HG03354 (cell line): ENCODE data around the gene CLMP.
"Not testable (repeated sequence)": the region's sequence is repeated elsewhere in the genome, so short reads cannot be mapped to it uniquely, and the experiment has no call there.

Experiments
- ATAC-seq: cut with Tn5 transposase; IDR thresholded peaks from one replicate; pipeline ENCODE4 v1.9.1; 2021; ENCODE audit warnings: mild to moderate bottlenecking; ENCODE audit not compliant: unreplicated experiment, poor library complexity, severe bottlenecking

CLMP gene

DNA sequence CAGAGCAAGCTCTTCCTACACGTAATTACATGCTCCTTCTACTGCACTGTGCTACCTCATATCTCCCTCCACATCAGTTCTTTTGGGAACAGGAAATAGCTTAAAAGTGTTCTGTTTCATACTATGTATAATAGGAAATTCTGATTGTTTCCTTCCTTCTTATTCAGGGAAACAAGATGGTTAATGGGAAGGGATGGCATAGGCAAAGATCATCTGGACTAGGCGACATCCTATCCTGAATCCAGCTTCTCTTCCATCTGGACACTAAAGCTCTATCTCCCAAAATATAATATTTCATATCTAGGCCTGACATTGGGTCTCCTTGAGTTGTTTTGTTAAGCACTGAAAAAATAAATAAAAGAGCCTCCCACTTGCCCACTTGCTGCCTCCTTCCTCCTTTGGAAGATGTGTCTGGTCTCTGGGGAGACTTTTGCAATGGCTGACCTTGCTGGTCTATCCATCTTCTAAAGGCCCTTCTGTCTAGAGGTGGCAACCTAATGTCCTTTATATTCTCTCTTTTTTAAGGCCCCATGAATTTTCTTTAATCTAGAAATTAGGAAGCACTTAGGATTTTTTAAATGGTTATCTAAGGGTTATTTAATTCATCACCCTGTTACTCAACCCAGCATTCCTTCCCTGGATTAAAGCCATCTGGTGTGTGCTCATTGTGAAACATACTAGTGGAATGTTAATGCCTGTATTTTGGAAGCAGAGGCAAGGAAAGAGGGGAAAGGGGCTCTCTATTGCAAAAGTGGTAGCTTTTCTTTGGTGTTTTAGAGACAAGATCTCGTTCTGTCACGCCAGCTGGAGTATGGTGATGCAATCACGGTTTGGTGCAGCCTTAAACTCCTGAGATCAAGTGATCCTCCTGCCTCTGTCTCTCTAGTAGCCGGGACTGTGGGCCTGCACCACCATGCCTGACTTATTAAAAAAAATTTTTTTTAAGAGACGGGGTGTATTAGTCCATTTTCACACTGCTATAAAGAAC lies 20.6 kb downstream of the CLMP start:
- no peak for ATAC-seq

DNA sequence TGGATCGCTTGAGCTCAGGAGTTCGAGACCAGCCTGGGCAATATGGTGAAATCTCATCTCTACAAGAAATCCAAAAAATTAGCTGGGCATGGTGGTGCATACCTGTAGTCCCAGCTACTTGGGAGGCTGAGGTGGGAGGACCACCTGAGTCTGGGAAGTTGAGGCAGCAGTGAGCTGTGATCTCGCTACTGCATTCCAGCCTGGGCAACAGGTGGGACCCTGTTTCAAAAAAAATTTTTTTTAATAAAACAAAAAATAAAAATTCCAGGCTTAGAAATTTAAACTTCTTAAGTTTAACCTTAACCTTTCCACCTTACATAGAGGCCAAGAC lies 21.2 kb downstream of the CLMP start:
- no peak for ATAC-seq

DNA sequence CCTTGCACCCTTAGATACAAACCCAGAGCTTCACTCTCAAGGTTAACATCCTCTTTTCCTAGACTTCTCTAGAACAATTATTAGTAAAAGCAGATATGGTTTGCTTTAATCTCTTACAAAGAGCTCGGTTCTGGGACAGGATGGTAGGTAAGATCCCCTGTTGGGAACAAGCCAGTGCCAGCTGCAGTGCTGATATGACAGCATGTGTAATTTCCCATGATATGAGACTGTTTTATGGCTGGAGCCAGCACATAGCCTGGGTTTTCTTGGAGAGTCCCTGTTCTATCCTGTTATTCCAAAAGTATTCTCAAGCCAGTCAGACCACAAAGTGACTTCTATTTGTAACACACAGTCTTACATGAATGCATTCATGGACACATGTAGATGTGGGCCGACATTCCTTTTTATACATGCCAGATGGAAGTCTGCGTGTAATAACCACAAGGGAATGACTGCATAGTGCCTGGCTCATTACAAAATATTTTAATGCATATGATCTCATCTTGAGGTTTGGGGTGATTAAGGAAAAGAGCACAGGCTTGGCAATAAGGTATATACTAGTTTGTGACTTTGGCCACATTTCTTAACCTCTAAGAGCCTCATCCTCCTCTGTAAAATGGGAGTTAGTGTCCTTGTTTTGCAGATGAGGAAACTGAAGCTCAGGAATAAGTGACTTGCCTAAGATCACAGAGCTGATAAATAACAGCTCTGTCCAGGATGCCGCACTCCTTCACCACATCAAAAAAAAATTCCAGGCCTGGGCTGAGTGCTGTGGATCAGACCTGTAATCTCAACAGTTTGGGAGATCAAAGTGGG lies 21.8 kb downstream of the CLMP start:
- no peak for ATAC-seq

DNA sequence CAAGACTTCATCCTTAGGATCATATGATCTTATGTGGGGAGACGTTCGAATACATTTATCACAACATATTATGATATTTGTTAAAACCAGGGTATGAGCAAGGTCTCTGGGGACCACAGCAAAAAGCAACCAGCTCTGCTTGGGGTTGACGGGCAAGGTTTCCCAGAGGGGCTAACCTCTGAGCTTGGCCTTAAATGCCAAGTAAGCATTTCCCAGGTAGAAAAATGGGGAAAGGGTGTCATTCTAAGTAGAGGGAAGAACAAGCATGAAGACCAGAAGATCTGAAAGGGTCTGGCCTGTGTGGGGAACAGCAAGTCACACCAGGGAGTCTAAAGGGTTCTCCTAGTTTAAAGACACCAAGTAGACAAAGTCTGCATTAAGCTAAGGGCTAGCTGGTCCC lies 24.1 kb downstream of the CLMP start:
- no peak for ATAC-seq

DNA sequence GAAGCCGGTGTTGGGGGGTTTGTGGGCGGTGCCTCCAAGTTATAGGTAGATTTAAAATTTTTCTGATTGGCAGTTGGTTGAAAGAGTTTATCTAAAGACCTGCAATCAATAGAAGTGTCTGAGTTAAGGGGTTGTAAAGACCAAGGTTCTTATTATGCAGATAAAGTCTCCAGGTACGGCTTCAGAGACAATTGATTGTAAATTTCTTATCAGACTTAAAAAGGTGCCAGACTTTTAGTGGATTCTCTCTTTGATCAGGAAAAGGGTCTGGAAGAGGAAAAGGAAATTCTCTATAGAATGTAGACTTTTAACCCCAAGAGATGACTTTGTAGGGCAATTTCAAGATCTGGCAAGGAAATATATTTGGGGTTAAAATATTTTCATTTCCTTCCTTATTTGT lies 25.2 kb downstream of the CLMP start:
- ATAC-seq = no peak

DNA sequence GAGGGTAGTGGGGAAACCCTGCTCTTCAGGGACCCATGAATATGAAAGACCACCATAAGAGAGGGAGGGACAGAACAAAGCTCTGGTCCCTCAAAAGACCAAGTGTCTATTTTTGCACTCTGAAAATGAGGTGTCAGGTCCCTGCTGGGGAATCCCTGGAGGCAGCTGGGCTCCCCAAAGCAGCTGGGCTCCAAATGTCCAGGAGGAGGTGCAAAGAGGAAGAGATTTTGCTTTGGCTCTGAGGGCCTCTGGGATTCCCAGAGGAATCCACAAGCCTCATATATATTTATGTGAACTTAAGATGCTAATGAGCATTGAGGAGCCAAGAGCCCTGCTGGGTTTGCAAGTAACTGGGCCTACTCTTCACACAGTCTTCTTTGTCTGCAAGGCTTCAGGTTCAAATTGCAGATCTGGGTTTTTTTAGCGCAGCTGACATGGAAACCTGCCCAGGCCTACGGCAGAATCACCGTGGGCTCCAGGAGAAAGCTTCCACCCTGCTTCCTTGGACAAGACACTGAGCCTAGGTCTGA lies 26.0 kb downstream of the CLMP start:
- ATAC-seq = no peak

DNA sequence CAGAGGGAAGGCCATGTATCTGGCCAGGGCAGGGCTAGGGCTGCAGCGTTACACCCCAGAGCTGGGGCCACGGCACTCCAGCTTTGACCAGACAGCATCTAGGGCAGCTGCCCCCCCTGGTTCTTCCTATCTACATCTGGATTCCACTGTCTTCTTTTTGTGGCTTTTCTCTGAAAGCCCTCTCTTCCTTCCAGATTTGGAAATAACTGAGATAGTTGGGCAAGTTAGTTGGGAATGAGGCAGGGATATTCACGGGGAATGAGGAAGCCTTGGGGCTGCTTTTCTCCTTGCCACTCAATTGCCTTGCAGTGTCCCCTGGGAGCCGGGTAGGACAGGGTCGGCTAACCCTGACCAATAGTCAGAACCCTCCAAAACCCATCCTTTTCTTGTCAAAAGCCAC lies 26.8 kb downstream of the CLMP start:
- ATAC-seq = no peak

DNA sequence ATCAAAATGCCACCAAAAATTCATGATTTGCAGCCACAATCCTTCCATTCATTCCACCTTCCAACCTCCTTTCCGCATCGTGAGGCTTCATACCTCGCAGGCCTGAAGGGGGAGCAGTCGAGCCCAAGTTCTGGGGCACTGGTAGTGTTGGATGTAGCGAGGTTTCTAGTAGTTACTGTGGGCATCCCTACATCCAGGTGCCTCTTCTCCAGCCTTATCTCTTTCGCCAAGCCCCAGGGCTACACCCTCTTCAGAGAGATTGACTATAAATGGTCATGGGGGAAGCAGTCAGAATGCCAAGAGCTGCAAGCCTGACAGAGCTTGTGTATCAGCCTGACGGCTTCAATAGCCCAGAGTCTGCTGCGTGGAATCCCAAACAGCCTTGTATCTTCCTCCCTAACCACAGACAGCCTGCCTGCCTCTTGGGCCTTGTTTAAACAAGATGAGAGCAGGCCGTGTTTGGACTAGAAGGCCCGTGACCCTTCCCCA lies 28.9 kb downstream of the CLMP start:
- ATAC-seq = no peak

DNA sequence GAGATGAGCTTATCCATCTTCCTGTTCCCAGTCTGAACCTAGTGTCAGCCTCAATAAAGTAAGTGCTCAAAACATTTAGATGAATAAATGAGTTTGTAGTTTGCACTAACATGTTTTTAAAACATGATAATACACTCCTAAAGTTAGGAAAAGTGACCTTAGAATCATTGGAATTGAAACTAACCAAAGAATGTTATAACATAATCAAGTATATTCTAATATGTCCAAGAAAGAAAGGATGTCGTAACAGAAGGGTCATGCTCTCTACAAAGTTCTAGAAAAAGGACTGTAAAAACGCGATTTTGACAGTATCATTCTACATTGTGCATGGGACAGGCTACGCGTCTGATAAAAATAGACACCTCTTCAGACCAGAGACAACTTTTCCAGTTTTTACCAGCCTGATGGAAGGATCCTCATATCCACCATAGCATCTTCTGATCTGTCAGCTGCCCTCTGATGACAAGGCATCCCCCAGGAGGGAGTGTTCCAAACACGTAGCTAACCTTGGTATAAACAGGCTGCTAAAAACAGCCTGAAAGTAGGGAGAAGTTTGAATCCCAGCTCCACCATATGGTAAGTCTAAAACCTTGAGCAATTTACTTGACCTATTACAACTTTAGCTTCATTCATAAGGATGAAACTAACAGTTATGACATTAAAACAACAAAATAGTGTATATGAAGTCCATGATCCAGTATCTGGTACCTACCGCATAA lies 30.2 kb downstream of the CLMP start:
- no peak for ATAC-seq

DNA sequence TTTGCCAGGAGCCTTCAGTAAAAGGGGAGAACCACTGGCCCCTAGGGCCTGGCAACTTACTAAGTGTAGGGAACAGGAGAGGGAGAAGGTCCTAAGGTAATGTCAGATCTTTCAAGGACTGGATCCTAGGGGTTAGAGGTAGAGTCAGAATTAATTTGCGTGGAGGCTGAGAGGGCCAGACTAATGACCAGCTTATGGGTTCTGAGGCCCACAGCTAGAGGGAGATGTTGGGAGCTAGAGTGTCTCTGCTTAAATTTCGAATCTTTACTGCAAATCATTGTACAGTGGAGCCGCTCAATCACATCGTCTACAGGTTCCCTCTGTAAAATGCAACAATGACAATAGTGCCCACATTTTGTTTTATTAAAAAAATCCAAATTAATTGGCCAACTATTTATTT lies 31.4 kb downstream of the CLMP start:
- ATAC-seq = no peak

DNA sequence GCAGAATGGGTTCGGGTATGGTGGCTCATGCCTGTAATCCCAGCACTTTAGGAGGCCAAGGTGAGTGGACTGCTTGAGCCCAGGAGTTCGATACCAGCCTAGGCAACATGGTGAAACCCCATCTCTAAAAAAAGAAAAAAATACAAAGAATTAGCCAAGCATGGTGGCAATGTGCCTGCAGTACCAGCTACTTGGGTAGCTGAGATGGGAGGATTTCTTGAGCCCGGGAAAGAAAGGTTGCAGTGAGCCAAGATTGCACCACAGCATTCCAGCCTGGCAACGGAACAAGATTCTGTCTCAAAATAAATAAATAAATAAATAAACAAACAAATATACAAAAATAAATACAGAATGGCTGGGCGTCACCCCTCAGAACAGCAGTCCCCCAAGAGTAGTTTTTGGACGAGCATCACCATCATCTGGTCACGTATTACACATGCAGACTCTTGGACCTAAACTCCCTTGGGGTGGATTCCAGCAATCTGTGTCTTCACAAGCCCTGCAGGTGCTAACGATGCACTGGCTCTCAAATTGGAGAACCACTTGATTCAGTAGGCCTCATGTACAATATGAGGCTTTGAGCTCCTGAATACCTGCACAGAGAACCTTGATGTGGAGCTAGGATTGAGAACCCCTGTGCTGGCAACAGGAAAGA lies 33.5 kb downstream of the CLMP start:
- no peak for ATAC-seq

DNA sequence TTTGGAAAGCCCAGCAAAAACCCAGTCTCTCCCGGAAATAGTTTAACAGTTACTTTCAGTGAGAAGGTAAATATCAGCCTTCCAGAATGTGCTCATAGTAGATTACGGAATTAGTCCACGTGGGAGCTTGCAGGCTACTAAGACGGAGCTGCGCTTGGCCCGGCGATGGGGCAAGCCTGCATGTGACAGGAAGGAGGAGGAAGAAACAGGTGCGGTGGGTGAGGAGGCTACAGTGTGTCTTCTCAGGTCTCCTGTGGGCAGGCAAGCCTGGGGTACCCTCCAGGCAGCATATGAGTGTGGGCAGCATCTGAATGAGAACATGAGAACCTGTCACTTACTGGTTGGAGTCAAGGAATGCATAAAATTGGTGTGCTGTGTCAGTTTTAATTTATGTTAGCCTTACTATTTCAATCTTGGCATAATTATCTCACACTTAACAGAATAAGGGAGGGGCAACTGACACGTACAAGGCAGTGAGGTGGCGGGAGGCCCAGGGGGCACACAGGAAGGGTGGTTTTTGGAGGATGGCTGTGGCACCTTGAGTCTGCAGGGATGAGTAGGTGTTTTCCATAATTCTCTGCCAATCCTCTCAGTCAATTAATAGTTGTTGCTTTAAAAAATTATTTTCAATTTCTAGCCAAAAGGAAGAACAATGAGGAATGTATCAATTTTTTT lies 35.7 kb downstream of the CLMP start:
- no peak for ATAC-seq

DNA sequence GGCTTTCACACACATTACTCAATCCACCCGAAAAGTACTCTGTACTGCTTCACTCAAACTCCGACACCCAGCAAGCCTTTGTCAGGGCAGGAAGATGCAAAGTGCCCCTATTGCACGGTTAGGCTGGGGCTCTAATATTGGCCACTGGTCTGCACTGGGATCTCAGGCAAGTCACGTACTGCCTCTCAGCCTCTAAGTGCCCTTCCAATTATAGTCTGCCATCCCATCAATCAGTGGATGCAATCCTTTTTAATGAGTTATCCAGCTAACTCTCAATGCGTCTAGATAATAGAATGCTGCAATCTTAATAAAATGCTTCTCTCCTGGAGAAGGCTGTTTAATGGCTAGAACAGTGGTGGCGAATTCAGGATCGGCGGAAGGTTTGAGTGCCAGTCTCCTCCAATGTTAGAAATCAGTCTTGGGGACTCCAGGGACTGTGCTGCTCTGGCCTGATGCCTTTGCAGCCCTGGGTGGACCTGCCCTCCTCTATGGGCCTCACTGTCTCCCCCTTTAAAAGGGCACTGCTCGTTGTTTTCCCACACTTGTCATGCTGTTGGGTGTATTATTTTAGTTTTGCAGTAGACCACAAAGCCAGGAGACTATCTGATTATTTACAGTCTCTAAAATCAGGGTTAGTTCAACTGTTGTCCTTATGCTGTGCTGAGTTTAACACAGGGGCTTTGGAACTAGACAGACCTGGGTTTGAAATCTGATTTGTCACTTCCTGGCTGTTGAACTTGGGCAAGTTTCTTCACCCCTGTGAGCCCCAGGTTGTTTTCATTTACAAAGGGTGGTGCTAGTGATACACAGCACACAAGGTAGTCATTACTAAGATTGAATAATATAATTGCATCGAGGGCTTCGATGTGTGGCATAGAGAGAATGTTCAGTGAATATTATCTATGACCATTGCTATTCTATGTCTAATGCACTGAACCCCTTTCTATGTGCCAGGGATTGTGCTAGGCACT lies 36.7 kb downstream of the CLMP start:
- no peak for ATAC-seq

DNA sequence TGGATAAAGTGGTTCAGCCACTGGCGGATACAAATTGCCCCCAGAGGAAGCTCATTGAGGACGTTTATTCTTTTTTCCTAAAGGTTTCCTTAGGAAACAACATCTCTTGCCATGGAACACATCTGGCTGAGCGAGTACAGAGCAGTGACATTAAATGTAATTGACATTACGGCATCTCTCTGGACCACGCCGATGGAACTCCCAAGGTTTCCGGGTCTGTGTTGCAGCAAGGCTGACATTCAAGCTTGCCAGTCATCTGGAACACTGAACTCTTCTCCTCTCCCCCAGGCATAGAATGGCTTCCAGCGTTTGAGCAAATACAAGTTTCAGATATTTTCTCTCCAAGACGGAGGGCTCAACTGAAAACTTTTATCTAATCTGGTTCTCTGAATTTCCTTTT lies 42.1 kb downstream of the CLMP start:
- ATAC-seq = no peak

DNA sequence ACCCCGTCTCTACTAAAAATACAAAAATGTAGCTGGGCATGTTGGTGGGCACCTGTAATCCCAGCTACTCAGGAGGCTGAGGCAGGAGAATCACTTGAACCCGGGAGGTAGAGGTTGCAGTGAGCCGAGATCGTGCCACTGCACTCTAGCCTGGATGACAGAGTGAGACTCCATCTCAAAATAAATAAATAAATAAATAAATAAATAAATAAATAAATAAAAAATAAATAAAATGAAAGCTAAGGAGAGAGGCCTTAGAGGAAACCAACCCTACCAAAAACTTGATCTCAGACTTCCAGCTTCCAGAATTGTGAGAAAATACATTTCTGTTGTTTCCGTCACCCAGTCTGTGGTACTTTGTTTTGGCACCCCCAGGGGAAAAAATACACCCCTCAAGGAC lies 42.7 kb downstream of the CLMP start:
- ATAC-seq = not testable (repeated sequence)

DNA sequence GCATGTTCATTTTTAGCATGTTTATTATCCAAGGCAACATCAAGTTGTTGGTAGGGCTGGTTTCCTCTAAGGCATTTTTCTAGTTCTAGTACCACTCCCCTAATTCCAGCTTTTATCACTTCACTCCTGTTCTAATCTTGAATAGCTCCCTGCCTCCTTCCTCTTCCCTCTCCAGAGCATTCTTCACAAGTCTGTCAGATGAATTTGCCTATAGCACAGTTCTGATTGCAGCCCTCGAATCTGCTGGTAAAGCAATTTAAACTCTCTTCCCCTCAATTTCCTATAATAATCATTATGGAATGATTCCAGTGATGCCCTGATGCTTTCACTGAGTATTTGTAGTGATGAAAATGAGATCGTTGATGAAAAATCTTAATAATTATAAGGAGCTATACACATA lies 43.3 kb downstream of the CLMP start:
- ATAC-seq = no peak

DNA sequence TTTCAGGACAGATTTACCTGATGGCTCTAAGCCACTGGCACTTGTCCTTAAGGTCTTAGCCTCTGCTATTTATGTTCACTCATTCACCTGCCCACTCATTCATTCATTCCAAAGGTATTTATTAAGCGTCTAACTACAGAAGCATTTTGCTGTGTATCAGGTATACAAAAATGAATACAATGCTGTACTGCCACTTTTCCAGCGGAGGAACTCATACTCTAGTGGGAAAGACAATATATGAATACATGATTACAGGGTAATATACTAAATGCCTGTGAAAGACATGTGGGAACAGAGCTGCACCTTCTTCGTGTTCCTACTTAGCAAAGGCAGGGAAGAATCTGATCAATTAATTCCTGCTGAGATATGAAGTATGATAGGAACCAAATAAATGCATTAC lies 43.7 kb downstream of the CLMP start:
- ATAC-seq = no peak

DNA sequence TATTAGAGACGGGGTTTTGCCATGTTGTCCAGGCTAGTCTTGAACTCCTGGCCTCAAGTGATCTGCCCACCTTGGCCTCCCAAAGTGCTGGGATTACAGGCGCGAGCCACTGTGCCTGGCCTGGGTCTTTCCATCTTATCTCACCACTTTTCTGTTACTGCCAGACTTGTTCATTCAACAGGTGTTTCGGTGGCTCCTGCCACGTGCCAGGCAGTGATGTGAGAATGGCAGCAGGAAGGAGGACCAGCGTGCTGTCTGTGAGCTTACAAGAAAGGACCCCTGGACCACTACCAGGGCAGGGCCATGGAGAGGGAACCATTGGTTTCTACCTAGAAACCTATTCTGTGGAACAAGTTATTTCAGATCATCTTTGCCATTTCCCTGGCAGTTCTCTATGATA lies 44.2 kb downstream of the CLMP start:
- no peak for ATAC-seq
